Kidney tubule cell (primary cell): ENCODE data around the gene RASAL3.
"Not testable (repeated sequence)": the region's sequence is repeated elsewhere in the genome, so short reads cannot be mapped to it uniquely, and the experiment has no call there.

Experiments
- DNase-seq: peaks from one replicate; pipeline ENCODE4 v3.0.0-alpha.2; 2018; ENCODE audit warnings: low spot score

RASAL3 gene

DNA sequence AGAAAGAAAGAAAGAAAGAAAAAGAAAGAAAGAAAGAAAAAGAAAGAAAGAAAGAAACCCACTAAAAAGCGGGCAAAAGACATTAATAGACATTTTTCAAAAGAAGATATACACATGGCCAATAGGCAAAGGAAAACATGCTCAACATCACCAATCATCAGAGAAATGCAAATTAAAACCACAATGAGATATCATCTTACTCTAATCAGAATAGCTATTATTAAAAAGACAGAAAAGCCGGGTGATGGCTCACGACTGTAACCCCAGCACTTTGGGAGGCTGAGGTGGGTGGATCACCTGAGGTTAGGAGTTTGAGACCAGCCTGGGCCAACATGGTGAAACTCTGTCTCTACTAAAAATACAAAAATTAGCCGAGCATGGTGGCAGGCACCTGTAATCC lies 9.5 kb upstream of the RASAL3 start:
- DNase-seq = not testable (repeated sequence)

GRCh38 chr19:15471639-15472101 lies 7.3 kb upstream of the RASAL3 start:
- DNase-seq = no peak

DNA sequence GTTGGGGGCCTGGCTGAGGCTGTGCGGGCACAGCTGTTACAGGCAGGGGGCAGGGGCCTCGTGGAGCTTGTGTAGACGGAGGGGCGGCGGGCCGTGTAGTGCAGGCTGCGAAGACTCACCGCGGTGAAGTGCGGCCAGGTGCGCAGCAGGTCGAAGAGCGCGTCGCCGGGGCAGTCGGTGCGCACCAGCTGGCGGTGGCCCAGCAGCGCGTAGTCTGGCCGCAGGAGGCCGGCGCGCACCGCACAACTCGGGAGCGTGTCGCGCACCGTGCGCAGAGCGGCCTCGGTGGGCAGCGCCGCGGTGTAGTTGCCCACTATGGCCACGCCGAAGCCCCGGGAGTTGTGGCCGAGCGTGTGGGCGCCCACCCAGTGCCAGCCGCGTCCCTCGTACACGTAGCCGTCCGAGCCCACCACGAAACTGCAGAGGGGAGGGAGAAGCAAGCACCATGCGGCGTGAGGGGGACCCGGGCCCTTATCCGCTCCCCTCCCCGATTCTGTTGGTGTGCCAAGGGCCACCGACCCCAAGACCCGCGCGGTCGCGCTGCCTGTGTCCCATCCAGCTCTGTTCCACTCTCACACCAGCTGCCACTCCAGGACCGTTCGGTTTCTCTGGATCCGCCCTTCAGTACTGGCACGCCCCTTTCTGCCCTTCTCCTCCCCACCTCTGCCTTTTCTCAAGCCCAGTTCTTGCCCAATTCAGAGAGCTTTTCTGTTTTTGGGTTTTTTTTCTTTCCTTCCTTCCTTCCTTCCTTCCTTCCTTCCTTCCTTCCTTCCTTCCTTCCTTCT lies 5.4 kb upstream of the RASAL3 start:
- DNase-seq = no peak

DNA sequence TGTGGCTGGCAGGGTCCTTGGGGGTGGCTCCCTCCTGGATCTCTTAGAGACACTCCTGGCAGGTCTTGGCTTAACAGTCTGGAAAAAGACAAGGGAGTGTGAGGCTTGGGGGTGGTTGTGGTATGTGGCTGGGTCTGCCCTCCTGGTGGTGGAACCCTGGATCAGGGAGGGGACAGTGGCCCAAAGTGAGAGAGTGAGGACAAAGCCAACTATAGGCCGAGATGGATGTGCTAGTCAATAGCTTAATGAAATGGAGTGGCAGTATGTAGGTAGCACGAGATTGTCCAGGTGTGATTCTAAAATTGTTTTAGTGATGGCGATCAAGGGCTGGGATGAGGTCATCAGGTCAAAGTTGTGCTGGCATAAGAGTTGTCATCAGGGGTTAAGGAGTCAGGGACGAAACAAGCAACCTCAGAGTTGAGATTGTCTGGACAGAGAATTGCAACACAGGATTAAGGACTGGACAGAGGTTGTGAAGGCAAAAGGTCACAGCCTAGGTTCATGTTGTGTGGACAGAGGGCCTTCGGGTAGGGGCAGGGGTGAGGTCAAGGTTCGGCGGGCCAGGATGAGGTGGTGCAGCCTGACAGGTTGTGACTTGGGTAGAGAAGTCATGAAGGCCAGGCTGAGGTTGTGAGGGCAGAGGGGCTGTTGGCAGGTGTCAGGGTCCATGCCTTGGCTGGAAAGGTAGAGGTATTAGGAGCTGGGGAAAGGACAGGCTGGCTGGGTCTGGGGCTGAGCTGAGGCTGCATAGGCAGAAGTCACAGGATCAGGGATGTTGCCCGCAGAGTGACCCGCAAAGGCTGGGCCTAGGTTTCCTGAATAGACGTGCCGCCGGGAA lies 4.5 kb upstream of the RASAL3 start:
- no peak for DNase-seq

DNA sequence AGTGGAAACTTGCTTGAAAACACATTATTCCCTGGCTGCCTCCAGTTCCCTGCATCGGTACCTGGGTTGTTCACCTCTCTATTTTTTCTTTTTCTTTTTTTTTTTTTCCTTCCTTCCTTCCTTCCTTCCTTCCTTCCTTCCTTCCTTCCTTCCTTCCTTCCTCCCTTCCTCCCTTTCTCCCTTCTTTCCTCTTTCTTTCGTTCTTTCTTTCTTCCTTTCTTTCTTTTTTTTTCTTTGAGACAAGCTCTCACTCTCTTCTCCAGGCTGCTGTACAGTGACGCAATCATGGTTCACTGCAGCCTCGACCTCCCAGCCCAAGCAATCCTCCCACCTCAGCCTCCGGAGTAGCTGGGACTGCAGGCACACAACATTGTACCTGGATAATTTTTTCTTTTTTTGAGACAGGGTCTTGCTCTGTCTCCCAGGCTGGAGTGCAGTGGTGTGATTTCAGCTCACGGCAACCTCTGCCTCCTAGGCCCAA lies 3.4 kb upstream of the RASAL3 start:
- no peak for DNase-seq

- DNase-seq = peak; percentile 22
These were observed 2.7 kb upstream of the RASAL3 start for GRCh38 chr19:15466851-15467733.

GRCh38 chr19:15463861-15464371 lies 428 bp downstream of the RASAL3 start:
- DNase-seq = no peak

GRCh38 chr19:15461694-15462093 lies 2.6 kb downstream of the RASAL3 start:
- DNase-seq = no peak

DNA sequence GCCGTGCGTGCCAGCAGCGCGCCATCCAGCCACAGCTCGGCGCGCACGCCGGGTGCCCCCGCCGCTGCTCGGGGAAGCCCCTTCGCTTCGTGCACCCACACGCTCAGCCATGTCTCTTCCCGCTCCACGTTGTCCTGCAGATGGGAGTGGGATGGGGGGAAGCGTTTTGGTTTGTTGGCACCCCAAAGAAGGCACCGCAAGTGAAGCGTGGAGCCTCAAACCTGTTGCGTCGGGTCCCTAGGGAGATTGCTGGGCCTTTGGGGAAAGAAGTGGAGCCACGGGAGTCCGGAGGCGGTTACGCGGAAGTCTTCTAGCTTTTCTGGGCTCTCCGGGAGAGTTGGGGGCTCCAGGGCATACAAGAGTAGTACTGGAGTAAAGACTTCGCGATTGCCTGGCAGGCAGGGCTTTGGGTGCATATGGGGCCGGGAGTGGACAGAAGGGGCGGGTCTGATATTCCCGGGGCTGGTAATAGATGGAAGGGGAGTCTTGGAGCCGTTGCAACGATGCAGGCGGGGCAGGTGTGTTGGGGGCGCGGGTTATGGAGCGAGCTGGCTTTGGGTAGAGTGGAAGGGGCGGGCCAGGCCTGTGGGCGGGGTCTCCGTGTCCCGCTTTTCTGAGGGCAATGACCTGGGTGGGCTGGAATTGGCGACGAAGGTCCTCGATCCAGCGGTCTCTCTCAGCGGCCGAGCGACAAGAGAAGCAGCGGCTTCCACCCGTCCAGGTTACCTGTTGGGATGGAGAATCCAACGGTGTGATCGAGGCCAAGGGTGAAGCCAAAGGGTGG lies 6.5 kb downstream of the RASAL3 start:
- DNase-seq = no peak

DNA sequence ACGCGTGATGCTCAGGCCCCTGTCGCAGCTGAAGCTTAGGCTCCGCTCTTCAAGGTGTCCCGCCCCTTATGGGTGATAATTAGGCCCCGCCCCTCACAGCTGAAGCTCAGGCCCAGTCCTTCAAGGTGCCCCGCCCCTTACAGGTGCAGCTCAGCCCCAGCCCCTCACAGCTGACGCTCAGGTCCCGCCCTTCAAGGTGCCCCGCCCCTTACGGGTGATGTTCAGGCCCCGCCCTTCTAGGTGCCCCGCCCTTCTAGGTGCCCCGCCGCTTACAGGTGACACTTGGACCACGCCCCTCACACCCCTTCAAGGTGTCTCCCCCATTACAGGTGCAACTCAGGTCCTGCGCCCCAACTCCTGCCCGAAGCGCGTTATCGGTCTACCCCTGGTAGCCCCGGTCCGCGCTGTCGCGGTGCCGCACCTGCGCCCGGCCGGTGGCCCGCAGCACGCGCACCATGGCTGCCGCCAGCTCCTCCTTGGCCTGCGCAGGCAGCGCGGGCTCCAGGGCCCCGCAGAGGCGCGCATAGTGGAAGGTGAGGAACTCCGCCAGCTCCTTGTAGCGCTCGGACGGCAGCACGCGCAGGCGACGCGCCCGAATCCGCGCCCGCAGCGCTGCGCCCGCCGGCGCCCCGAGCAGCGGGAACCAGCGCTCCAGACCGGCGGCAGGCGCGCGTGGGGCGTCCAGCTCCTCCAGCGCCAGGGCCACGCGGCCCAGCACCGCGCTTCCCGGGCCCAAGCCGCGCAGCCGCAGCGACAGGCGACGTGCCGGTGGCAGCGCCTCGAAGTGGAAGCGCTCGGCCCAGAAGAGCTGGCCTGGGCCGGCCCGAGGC lies 7.3 kb downstream of the RASAL3 start:
- peak; percentile 39 for DNase-seq

GRCh38 chr19:15456441-15456840 lies 7.9 kb downstream of the RASAL3 start:
- DNase-seq = no peak

DNA sequence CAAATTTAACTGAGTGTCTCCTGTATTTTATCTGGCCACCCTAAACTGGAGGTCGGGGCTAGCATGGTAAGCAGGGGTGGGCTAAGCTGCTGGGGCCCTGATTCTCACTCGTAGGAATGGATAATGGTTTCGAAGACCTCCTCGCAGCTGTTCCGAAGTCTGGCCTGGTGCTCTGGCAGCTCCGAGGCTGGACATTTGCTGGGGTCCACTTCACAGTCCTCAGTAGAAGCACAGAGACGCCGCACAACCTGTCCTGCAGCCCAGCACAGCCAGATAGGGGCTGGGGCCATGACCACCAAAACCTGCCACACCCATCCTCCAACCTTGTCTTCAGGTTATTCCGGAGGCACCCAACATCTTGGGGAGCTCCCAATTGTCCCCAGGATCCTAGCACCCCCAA lies 8.3 kb downstream of the RASAL3 start:
- DNase-seq = no peak

DNA sequence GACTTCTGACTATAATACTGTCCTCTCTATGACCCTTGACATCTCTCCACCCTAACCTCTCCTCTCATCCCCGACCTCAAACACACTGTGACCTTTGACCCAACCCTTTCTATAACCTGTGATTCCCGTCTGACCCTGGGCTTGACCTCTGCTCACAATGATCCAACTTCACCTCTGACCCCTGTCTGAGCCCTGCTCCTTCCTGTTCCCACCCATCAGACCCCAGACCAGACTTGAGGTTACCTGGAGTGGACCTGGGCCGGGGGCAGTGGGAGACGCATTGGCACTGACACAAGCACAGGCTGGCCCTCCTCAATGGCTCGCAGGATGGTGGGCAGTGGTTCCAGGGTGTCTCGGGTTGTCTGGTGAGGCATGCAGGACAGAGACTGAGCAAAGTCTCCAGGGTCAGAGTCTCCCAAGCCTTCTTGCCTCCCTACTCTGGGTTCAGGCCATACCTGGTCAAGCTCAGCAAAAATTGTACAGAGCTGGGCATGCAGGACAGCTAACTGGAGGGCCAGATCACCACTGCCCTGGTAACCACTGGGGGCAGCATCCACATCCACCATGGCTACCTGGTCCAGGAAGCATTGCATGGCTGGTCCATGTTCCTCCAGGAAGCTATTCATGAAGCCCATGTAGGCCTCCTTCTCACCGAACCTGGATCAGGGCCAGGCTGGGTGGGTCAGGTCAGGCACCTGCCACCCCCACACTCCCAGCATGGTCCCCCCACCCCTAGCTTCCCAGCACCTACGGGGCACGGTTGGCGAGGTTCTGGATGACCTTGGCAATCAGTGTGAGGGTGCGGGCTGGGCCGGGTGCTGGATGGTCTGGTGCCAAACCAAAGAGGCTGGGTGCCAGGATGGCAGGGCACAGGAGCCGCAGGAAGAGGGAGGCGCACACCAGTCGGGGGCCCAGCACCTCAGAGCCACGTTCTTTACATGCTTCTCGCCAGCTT lies 10.2 kb downstream of the RASAL3 start:
- DNase-seq = no peak

GRCh38 chr19:15453091-15453578 lies 11.2 kb downstream of the RASAL3 start:
- no peak for DNase-seq

GRCh38 chr19:15452111-15453047 lies 12.0 kb downstream of the RASAL3 start:
- DNase-seq = peak; percentile 59

- no peak for DNase-seq
These were observed 13.8 kb downstream of the RASAL3 start for GRCh38 chr19:15450528-15450890.
